Peyer's patch (tissue), 4 donors: Measurements from ENCODE around the gene ABHD10.

Source experiments
- CTCF ChIP-seq, 6 experiments: fragments of 450-650 bp in 4 of 6; fragments of 200-600 bp in 2 of 6; sonication (generic) in 1 of 6; IDR thresholded peaks; one replicate each; pipeline ENCODE4 v1.5.1; 2017 to 2019; ENCODE audit warnings: antibody characterized with exemption in 6 of 6, mild to moderate bottlenecking in 3 of 6, moderate library complexity in 1 of 6
- POLR2A ChIP-seq, 2 donors: fragments of 450-650 bp; IDR thresholded peaks; one replicate each; pipeline ENCODE4 v1.5.1; 2017; ENCODE audit warnings: antibody characterized with exemption in 2 of 2, mild to moderate bottlenecking in 2 of 2, moderate library complexity in 2 of 2

GRCh38 chr3:111952866-111953450 is 25.9 kb upstream of the ABHD10 start:
- TF ChIP-seq CTCF (IDR thresholded peaks at IDR 0.05), result no peak
- no peak for TF ChIP-seq POLR2A (IDR thresholded peaks at IDR 0.05)
